ENCODE results near the gene RMDN2. TPM values are rescaled to one million over a fixed set of nuclear protein-coding genes. Genes with fewer than 3 reads are reported as not detected.
A peak's percentile ranks its signal among the peaks of the same experiment; 100 is the strongest.

RMDN2 gene
- total and polyA plus RNA-seq, 8 donors = 2.4 to 6.6 (median 3.7) TPM

DNA sequence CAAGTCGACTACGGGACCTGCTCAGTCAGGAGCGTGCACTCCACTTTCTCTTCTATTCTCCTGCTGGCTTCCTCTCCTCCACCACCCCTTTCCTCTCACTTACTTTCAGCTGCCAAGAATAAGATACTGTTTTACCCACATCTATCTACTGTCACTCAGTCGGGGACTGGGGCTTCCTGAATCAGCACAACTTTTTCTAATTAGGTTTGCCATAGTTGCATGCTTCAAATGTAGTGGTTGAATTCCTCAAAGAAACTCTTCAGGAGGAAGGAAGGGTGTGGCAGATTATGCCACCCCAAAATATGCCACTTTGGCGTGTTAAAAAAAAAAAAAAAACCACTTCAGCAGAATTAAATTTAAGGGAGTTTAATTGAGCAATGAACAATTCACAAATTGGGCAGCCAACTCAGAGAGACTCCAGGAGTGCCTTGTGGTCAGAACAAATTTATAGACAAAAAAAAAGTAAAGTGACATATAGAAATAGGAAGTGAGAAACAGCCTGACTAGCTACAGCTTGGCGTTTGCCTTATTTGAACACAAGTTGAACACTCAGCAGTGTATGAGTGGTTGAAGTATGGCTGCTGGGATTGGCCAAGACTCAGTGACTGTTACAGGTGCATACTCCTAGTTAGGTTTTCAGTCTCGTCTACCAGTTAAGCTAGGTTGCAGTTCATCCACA lies 32.5 kb upstream of the RMDN2 start:
- no peaks in the 10 kb centered on the region for H3K4me1 ChIP-seq
- ATAC-seq (no peak), DNase-seq (no peak), FAIRE-seq (no peak)
- no peak overlapping the region for H3K27ac ChIP-seq
- H3K9me3 ChIP-seq = no peaks in the 10 kb centered on the region
- no peaks in the 10 kb centered on the region for H3K36me3 ChIP-seq
- intact Hi-C loops (cut with DNase I) = no loop called here
- no peak overlapping the region for H3K4me3 ChIP-seq
- 53% methylated on average over 7 of the region's 7 CpGs for WGBS, 2 donors
- TF ChIP-seq, protein P1, sequence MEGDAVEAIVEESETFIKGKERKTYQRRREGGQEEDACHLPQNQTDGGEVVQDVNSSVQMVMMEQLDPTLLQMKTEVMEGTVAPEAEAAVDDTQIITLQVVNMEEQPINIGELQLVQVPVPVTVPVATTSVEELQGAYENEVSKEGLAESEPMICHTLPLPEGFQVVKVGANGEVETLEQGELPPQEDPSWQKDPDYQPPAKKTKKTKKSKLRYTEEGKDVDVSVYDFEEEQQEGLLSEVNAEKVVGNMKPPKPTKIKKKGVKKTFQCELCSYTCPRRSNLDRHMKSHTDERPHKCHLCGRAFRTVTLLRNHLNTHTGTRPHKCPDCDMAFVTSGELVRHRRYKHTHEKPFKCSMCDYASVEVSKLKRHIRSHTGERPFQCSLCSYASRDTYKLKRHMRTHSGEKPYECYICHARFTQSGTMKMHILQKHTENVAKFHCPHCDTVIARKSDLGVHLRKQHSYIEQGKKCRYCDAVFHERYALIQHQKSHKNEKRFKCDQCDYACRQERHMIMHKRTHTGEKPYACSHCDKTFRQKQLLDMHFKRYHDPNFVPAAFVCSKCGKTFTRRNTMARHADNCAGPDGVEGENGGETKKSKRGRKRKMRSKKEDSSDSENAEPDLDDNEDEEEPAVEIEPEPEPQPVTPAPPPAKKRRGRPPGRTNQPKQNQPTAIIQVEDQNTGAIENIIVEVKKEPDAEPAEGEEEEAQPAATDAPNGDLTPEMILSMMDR (IDR thresholded peaks at IDR 0.05) = no peak
- H3K27me3 ChIP-seq = no peaks in the 10 kb centered on the region

DNA sequence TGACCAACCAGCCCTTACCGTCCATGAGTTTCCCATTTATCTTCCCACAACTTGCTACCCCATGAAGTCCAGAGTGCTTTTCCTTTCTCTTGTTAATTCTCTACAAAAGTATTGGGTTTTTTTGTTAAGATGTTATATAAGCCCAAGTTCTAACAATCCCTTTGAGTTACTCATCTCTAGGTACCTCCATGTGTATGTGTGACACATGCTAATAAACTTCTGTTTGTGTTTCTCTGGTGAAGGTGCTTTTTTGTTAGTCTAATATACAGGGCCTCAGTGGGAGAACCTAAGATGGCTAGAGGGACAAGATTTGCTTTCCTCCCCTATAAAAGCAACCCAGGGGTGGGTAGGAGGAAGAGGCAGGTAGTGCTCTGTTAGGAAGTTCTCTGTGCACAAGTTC lies 31.8 kb upstream of the RMDN2 start:
- TF ChIP-seq, protein P1 (IDR thresholded peaks at IDR 0.05) = no peak
- intact Hi-C loops (cut with DNase I) = no loop called here
- ATAC-seq = no peak
- Histone ChIP-seq H3K36me3 (no peaks in the 10 kb centered on the region), H3K4me1 (no peaks in the 10 kb centered on the region), H3K27me3 (no peaks in the 10 kb centered on the region), H3K4me3 (no peak overlapping the region), H3K9me3 (no peaks in the 10 kb centered on the region), H3K27ac (no peak overlapping the region)
- no peak for DNase-seq
- no peak for FAIRE-seq
- WGBS, 2 donors = 91 to 100% methylated on average over 1 of the region's 1 CpG

DNA sequence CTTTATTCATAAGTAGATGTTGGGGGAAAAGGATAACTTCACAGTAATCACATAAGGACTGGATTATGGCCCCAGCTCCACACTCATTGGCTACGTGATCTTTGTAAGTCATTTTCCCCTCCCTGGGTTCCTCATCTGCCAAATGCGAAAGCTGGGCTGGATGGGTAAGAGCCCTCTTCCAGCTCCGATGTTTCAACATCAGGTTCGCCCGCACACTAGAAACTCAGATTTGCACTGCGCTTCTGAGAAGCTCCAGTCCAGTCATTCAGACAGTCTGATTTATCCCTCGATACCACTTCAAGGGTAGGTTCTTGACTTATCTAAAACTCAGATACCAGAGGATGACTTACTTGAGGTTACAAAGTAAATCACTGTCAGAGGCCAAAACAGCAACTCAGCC lies 31.0 kb upstream of the RMDN2 start:
- no peak overlapping the region for H3K27ac ChIP-seq
- no peak for ATAC-seq
- TF ChIP-seq, protein P1 (IDR thresholded peaks at IDR 0.05) = no peak
- no peaks in the 10 kb centered on the region for H3K36me3 ChIP-seq
- no peaks in the 10 kb centered on the region for H3K27me3 ChIP-seq
- WGBS, 2 donors = 92 to 94% methylated on average over 7 of the region's 7 CpGs
- intact Hi-C loops (cut with DNase I) = no loop called here
- FAIRE-seq = no peak
- H3K4me3 ChIP-seq = no peak overlapping the region
- H3K4me1 ChIP-seq = no peaks in the 10 kb centered on the region
- DNase-seq = no peak
- H3K9me3 ChIP-seq = no peaks in the 10 kb centered on the region

DNA sequence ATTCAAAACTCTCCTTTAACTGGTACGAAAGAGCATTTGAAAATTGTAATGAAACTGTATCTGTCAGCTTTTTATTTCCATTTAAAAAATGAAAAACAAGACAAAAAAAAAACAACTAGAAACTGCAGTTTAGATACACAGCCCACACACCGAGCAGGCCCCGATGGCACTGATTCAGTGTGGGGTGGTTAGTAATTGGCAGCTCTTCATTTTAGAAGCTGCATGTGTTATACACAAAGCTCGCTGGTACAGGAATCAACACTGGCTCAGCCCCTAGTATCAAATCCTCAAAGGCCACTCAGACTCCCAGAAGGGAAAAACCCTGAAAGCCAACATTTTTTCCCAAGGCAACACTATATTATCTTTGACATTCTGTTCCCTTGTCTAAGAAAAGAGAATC lies 30.5 kb upstream of the RMDN2 start:
- TF ChIP-seq, protein P1 (IDR thresholded peaks at IDR 0.05) = no peak
- ATAC-seq (no peak), FAIRE-seq (no peak), DNase-seq (no peak)
- Histone ChIP-seq H3K27ac (no peak overlapping the region), H3K4me1 (no peaks in the 10 kb centered on the region), H3K36me3 (no peaks in the 10 kb centered on the region), H3K27me3 (no peaks in the 10 kb centered on the region), H3K4me3 (no peak overlapping the region), H3K9me3 (no peaks in the 10 kb centered on the region)
- 83 to 84% methylated on average over 4 of the region's 4 CpGs for WGBS, 2 donors
- intact Hi-C loops (cut with DNase I) = no loop called here

DNA sequence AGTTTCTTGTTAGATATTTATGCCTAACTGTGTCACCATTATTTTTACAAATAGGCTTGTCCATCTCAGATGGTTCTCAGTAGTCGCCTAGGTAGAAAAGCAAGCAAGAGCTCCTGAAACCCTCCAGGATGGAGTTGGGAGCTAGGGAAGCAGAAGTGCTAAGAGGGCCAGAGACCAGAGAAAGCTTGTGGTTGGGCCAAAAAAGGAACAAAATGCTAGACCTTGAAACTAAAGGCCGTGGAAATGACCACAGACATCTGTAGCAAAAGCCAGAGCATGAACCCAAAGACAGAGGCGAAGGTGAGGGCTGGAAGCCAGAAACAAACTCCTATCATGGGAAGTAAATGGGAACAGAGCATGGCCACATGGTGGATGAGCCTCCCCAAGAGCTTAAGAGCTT lies 29.9 kb upstream of the RMDN2 start:
- Histone ChIP-seq H3K9me3 (no peaks in the 10 kb centered on the region), H3K4me1 (no peaks in the 10 kb centered on the region), H3K27me3 (no peaks in the 10 kb centered on the region), H3K36me3 (no peaks in the 10 kb centered on the region), H3K4me3 (no peak overlapping the region), H3K27ac (no peak overlapping the region)
- FAIRE-seq (no peak), DNase-seq (no peak), ATAC-seq (peak in 1 of 4 donors; percentile 35)
- 89 to 90% methylated on average over 3 of the region's 3 CpGs for WGBS, 2 donors
- TF ChIP-seq, protein P1 (IDR thresholded peaks at IDR 0.05) = no peak
- intact Hi-C loops (cut with DNase I) = no loop called here
